Right hindlimb (tissue), 1 donor: ENCODE results near the gene TRIM34.
"Not testable (repeated sequence)": the region's sequence is repeated elsewhere in the genome, so short reads cannot be mapped to it uniquely, and the experiment has no call there.

Source experiments
- DNase-seq: peaks from one replicate; pipeline ENCODE4 v3.0.0-alpha.2; 2018

The TRIM34 gene

DNA sequence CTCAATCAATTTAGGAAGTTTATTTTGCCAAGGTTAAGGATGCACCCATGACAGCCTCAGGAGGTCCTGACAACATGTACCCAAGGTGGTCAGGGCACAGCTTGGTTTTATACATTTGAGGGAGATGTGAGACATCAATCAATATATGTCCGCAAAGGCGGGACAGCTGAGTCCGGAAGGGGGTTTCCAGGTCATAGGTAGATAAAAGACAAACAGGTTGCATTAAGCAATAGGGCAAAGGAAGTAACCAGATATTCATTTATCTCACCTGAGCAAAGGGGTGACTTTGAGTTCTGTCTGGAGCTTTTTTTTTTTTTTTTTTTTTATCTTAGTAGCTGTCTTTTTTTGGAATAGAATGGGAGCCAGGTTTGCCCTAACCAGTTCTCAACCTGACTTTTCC lies 2.0 kb upstream of the TRIM34 start:
- no peak for DNase-seq

DNA sequence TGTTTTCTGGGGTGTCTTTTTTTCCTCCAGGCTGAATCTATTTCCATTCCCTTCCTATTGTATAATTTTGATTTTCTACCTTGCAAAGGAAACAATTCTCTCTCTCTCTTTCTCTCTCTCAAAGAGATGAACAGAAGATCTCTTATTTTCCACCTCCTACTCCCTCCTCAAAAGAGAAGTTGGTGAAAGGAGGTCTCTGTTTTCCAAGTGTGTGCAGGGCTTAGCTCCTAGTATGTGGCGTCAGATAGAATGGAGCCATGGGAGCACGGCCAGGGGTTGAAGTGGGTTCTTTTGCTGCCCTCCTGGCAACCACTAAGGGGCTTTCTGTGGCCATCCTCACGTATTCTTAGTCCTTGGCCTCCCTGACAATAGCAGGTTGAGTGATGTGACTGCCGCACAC lies 480 bp downstream of the TRIM34 start:
- no peak for DNase-seq

DNA sequence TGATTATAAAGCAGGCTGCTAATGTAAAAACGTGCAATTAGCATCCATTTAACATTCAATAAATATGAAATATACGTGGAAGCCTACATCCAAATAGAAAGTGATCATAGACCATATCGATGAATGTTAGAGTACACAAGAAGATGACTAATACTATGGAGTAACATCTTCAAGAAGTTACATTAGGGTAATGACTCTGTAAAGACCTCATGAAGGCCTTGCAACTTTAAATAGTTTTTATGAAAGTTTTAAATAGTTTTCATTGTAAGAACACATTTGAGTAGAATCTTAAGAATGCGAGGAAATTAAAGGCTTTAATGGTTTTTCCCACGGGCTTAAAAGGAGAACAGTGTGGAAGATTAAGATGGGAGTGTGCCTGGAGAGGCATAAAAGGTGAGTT lies 1.4 kb downstream of the TRIM34 start:
- DNase-seq: no peak

GRCh38 chr11:5631417-5631816 lies 6.6 kb downstream of the TRIM34 start:
- DNase-seq: no peak

- DNase-seq: no peak
Measured at GRCh38 chr11:5631969-5632635, 7.3 kb downstream of the TRIM34 start.

- DNase-seq: no peak
Measured at GRCh38 chr11:5639953-5640352, 15.2 kb downstream of the TRIM34 start.

GRCh38 chr11:5643585-5643984 lies 18.8 kb downstream of the TRIM34 start:
- no peak for DNase-seq

DNA sequence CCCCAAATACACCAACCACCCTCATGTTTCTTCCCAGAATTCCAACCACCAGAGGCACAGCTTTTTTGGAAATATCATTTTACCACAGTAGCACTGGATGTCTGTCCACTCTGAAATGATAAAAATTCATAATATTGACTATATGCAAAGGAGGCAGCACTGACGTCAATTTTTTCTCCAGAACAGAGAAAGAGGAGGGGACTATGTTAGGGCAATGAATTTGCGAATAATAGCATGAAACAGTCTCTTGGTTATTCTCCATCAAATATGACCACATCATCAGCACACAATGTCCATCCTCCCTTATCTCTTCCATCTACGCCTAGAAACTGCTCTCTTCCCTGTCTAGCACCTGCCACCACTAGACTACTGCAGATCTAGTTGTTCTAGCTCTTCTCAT lies 21.3 kb downstream of the TRIM34 start:
- no peak for DNase-seq

- DNase-seq: no peak
Measured at GRCh38 chr11:5655474-5655873, 30.7 kb downstream of the TRIM34 start.

GRCh38 chr11:5656956-5657355 lies 32.2 kb downstream of the TRIM34 start:
- not testable (repeated sequence) for DNase-seq

- DNase-seq: no peak
Measured at GRCh38 chr11:5658318-5658717, 33.5 kb downstream of the TRIM34 start.

DNA sequence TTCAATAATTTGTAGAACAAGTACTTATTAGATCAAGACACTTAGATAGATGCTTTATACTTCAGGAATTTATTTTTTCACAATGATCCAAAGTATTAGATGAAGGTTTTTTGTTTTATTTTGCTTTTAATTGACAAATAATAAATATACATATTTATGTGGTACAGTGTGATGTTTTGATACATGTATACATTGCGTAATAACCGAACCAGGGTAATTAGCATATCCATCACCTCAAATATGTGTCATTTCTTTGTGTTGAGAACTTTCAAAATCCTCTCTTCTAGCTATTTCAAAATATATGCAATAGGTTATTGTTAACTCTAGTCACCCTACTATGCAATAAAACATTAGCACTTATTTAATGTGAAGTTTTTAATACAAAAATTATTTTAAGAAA lies 38.7 kb downstream of the TRIM34 start:
- no peak for DNase-seq

DNA sequence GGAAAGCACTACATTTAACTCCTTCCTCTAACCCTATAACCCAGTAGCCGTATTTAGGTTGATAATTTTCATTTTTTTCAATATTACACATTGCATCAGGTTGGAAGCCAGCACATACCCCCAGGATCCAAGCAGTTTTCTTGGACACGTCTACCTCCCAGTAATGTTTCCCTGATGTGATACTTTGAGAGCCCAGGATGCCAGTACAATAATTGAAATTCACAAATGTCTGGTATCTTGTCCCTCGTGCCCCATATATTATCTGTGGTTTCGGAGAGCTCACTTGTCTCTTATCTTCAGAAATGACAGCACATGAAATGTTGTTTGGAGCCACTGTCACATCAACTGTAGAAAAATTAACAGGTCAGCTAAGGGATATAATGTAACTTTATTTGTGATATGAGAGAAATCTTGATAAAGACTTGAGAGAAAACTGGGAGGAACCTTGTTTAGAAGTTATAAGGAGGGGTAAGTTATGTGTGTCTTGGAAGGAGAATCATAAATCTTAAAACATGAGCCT lies 40.3 kb downstream of the TRIM34 start:
- no peak for DNase-seq

DNA sequence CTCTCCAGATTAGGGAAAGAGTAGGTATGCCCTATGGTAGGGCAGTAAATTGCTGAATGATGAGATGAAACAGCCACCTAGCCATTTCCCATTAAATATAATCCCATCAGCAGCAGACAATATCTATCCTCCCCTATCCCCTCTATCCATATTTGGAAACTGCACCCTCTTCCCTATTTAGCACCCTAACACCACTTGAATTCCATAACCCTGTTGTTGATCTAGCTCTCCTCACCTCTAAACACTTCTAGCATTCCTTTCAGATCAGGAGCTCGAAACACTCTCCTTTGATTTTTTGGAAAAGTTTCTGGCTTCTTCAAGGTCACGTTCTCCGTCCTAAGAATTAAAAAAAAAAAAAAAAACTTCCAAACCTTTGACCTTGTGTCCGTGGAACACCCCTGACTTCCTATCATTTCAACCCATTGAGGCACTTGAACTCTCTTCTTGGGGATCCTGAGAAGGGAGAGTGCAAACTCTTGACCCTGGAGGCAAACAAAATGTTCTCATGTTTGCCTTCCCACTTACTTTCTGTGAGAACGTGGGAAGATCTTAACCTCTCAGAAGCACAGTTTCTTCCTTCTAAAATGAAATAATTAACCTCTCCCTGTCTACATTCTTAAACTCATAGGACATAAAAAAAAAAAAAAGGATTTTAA lies 41.1 kb downstream of the TRIM34 start:
- no peak for DNase-seq

- DNase-seq: no peak
Measured at GRCh38 chr11:5666402-5666793, 41.6 kb downstream of the TRIM34 start.

DNA sequence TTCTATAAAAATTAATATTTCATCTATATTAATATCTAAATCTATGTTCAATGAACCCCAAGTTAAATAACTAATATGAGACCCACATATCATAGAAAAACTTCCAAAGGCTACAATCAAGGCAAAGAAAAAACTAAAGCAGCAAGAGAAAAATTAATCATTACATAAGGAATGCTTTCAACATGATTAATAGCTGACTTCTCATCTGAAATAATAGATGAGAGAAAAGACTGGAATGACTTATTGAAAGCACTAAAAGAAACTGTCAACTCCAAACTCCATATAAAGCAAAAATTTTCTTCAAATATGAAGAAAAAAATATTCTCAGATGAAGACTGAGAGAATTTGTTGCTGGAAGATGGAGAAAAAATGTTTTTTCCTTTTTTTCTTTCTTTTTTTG lies 47.0 kb downstream of the TRIM34 start:
- DNase-seq: no peak

- no peak for DNase-seq
Measured at GRCh38 chr11:5674391-5674790, 49.6 kb downstream of the TRIM34 start.

- DNase-seq: no peak
Measured at GRCh38 chr11:5679811-5680210, 55.0 kb downstream of the TRIM34 start.

- DNase-seq: not testable (repeated sequence)
Measured at GRCh38 chr11:5682890-5683441, 58.2 kb downstream of the TRIM34 start.

GRCh38 chr11:5683620-5684019 lies 58.8 kb downstream of the TRIM34 start:
- DNase-seq: not testable (repeated sequence)

DNA sequence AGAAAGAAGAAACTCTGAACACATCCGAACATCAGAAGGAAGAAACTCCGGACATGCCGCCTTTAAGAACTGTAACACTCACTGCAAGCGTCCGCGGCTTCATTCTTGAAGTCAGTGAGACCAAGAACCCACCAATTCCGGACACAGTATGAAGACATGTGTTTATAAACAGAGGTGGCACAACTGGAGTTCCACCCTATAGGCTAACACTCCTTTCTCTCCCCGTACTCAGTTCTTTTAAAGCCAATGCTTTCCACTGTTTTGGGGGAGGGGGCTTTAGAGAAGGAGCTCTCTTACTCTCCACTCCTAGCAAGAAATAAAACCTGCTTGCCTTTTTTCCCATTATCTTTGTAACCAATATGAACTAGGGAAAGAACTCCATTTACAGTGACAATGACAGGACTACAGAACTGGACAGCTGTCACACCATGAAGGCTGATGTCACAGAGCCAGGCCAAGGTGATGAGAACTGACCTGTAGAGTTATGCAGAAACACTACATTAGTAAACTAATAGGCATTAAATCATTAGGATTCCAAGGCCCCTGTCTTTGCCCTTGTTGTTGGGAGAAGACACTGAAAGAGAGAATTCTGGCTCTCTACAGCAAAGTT lies 59.3 kb downstream of the TRIM34 start:
- DNase-seq: no peak

DNA sequence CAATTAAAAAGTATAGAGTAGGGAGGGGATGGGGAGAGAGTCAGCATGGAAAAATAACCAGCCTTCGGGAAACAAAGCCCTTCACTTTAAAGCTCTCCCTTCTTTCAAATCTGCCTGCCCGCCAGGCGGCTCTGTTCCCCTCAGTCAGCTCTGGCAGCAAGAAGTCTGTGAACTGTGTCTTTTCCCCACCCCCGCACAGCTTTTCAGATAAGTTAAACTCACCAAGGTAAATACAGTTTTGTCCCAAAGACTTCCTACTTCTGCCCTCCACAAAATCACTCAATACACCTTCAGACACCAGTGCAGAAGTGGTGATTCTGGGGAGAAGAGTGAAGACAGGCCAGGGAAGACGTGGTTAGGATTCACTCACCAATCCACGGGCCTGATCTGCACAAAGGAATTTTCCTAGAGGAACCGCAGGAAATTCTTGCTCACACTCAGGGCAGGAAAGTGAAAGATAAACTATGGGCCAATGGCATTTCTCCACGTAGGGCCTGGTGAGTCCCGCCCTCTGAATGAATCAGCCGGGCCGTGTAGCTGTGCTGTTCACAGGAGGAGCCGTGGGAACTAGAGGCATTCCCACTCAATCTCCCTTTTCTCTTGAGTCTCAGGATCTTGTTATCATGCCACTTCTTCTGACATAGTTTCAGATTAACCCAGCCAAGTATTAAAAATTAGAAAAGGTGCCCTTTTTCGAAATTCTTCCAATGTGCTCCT lies 60.0 kb downstream of the TRIM34 start, which contains the start of gene TRIM5:
TRIM5 (minus strand) TSS at position 429 of the 717 bp plus-strand sequence. CDS start 4,897 bp downstream, outside the sequence.
- DNase-seq: peak; percentile 93

DNA sequence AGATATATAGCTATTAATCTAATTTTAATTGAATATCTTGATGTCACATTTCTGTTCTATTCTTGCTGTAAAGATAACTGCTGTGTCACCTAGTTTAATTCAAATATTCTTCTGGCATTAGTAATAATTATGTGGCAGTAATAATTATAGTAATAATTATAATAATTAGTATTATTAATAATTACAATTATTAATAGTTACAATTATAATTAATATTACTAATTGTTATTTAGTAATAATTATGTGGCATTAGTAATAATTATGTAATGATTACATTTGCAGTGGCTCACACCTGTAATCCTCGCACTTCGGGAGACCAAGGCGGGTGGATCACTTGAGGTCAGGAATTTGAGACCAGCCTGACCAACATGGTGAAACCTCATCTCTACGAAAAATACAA lies 61.6 kb downstream of the TRIM34 start:
- DNase-seq: no peak
